Neural cell (in vitro differentiated cells): Measurements from ENCODE around the gene CACNA1S.

Experiments
- CTCF ChIP-seq: fragments of 450-650 bp; IDR thresholded peaks from 2 replicates; pipeline ENCODE4 v1.5.1; 2014; ENCODE audit warnings: antibody characterized with exemption, mild to moderate bottlenecking, moderate library complexity; ENCODE audit not compliant: poor library complexity, severe bottlenecking
- EZH2 ChIP-seq: fragments of 200-600, 300-800 bp; shearing (Covaris generic), sonication (generic); IDR thresholded peaks from 2 replicates; pipeline ENCODE4 v1.6.1; 2014; ENCODE audit warnings: antibody characterized with exemption, low read length, borderline replicate concordance, mild to moderate bottlenecking; ENCODE audit not compliant: insufficient read depth, poor library complexity, severe bottlenecking
- POLR2AphosphoS5 ChIP-seq: IDR thresholded peaks from 2 replicates; pipeline ENCODE4 v1.6.1; 2012
- SMC3 ChIP-seq: fragments of 450-650 bp; conservative IDR thresholded peaks from 2 replicates; pipeline ENCODE4 v1.6.1; 2014; ENCODE audit warnings: antibody characterized with exemption, mild to moderate bottlenecking, moderate library complexity; ENCODE audit not compliant: poor library complexity
- TAF1 ChIP-seq: IDR thresholded peaks from 2 replicates; pipeline ENCODE4 v1.6.1; 2012; ENCODE audit warnings: low read depth

GRCh38 chr1:201100169-201100930 lies 11.9 kb downstream of the CACNA1S start:
- TF ChIP-seq CTCF = no peak
- TF ChIP-seq POLR2AphosphoS5 = no peak
- TF ChIP-seq SMC3 = no peak
- no peak for TF ChIP-seq TAF1
- no peak for TF ChIP-seq EZH2
